GM18526 (cell line): Measurements from ENCODE around the gene CD244.

Experiments
- POLR2A ChIP-seq: IDR thresholded peaks from 3 replicates; pipeline ENCODE4 v1.6.1; 2011; ENCODE audit not compliant: insufficient read length; ENCODE audit errors: extremely low read depth

The CD244 gene

GRCh38 chr1:160829766-160830165 is 32.9 kb downstream of the CD244 start:
- TF ChIP-seq POLR2A = no peak

- no peak for TF ChIP-seq POLR2A
Observed at GRCh38 chr1:160827418-160827817, 35.3 kb downstream of the CD244 start.

- TF ChIP-seq POLR2A = no peak
Observed at GRCh38 chr1:160826546-160826945, 36.1 kb downstream of the CD244 start.

GRCh38 chr1:160823296-160823695 is 39.4 kb downstream of the CD244 start:
- no peak for TF ChIP-seq POLR2A

- no peak for TF ChIP-seq POLR2A
Observed at GRCh38 chr1:160821627-160822026, 41.1 kb downstream of the CD244 start.

GRCh38 chr1:160819186-160819585 is 43.5 kb downstream of the CD244 start:
- no peak for TF ChIP-seq POLR2A

GRCh38 chr1:160818207-160818937 is 44.3 kb downstream of the CD244 start:
- no peak for TF ChIP-seq POLR2A

GRCh38 chr1:160814856-160815255 is 47.8 kb downstream of the CD244 start:
- TF ChIP-seq POLR2A = no peak

GRCh38 chr1:160814316-160814715 is 48.4 kb downstream of the CD244 start:
- TF ChIP-seq POLR2A = no peak

GRCh38 chr1:160813215-160813614 is 49.5 kb downstream of the CD244 start:
- no peak for TF ChIP-seq POLR2A

GRCh38 chr1:160811147-160811546 is 51.5 kb downstream of the CD244 start:
- no peak for TF ChIP-seq POLR2A

GRCh38 chr1:160810486-160810885 is 52.2 kb downstream of the CD244 start:
- no peak for TF ChIP-seq POLR2A

- no peak for TF ChIP-seq POLR2A
Observed at GRCh38 chr1:160808289-160808688, 54.4 kb downstream of the CD244 start.

- TF ChIP-seq POLR2A = no peak
Observed at GRCh38 chr1:160807738-160808137, 54.9 kb downstream of the CD244 start.

GRCh38 chr1:160807247-160807646 is 55.4 kb downstream of the CD244 start:
- no peak for TF ChIP-seq POLR2A

- no peak for TF ChIP-seq POLR2A
Observed at GRCh38 chr1:160806784-160807183, 55.9 kb downstream of the CD244 start.

GRCh38 chr1:160806109-160806665 is 56.5 kb downstream of the CD244 start:
- no peak for TF ChIP-seq POLR2A
